ENCODE measurements around the gene SRM.

DNA sequence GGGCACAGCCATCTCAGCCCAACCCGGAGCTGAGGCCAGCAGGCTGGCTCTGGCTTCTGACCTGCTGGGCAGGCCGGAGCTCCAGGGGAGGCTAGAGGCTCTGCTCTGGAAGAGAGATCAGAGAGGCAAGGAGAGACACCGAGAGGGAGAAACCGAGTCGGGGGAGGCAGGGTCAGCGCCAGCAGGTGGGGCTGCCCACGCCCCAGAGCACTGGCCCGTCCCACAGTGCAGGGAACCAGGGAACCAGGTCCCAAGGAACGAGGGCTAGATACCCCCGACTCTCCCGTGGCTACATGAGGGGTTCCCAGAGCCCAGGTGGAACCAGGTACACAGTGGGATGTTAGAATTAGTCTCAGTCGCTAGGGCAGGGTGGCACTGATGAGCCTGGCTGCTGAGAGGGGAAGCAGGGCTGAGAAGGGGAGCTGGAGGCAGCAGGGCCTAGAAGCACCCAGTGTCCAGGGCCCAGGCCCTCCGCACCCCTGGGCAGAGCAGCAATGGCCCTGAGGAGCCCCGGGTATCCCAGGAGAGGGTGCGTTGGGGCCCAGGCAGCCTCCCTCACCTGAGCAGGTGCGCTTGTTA lies 14.9 kb downstream of the SRM start:
- TF ChIP-seq, protein P1, sequence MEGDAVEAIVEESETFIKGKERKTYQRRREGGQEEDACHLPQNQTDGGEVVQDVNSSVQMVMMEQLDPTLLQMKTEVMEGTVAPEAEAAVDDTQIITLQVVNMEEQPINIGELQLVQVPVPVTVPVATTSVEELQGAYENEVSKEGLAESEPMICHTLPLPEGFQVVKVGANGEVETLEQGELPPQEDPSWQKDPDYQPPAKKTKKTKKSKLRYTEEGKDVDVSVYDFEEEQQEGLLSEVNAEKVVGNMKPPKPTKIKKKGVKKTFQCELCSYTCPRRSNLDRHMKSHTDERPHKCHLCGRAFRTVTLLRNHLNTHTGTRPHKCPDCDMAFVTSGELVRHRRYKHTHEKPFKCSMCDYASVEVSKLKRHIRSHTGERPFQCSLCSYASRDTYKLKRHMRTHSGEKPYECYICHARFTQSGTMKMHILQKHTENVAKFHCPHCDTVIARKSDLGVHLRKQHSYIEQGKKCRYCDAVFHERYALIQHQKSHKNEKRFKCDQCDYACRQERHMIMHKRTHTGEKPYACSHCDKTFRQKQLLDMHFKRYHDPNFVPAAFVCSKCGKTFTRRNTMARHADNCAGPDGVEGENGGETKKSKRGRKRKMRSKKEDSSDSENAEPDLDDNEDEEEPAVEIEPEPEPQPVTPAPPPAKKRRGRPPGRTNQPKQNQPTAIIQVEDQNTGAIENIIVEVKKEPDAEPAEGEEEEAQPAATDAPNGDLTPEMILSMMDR (IDR thresholded peaks at IDR 0.05; ENCODE audit: low read depth, low read length): no peak
- TF ChIP-seq, protein P2, sequence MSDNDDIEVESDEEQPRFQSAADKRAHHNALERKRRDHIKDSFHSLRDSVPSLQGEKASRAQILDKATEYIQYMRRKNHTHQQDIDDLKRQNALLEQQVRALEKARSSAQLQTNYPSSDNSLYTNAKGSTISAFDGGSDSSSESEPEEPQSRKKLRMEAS (IDR thresholded peaks at IDR 0.05; ENCODE audit: low read depth, low read length): no peak
- TF ChIP-seq POLR2A (IDR thresholded peaks at IDR 0.05; ENCODE audit: extremely low read depth, insufficient read length) (no peak), MYC (IDR thresholded peaks at IDR 0.05; ENCODE audit: low read depth, low read length) (no peak)
